Muscle of leg (tissue), 11 donors: ENCODE results near the gene ZMYM4. TPM values are rescaled to one million over a fixed set of nuclear protein-coding genes. Genes with fewer than 3 reads are reported as not detected.
"Not testable (repeated sequence)": the region's sequence is repeated elsewhere in the genome, so short reads cannot be mapped to it uniquely, and the experiment has no call there.

Experiments
- DNase-seq: peaks from one replicate; pipeline ENCODE4 v3.0.0; 2013
- H3K27ac ChIP-seq: one replicate; pipeline ENCODE4 v1.5.1; 2013; ENCODE audit warnings: mild to moderate bottlenecking, low read length, control low read depth
- H3K27me3 ChIP-seq: one replicate; pipeline ENCODE4 v1.6.1; 2013; ENCODE audit warnings: low read length; ENCODE audit not compliant: control insufficient read depth, insufficient read depth
- H3K36me3 ChIP-seq: one replicate; pipeline ENCODE4 v1.6.1; 2013; ENCODE audit warnings: low read length; ENCODE audit not compliant: control insufficient read depth, insufficient read depth
- H3K4me1 ChIP-seq: one replicate; pipeline ENCODE4 v1.6.1; 2013; ENCODE audit warnings: low read length; ENCODE audit not compliant: control insufficient read depth, insufficient read depth
- H3K4me3 ChIP-seq: one replicate; pipeline ENCODE4 v1.5.1; 2013; ENCODE audit warnings: low read length, control low read depth
- H3K9me3 ChIP-seq: replicated peaks from 2 replicates; pipeline ENCODE4 v1.6.1; 2013; ENCODE audit warnings: low read depth, low read length; ENCODE audit not compliant: control insufficient read depth
- WGBS: methylation state at CpG from one replicate; pipeline ENCODE4 v1.1.5; 2013; ENCODE audit warnings: missing lambda C conversion rate; ENCODE audit not compliant: insufficient coverage; 5-methylcytosine and 5-hydroxymethylcytosine counted together
- polyA plus RNA-seq, 8 donors: library from polyadenylated mRNA; unstranded; fragments of 120-200 nt; gene quantifications; one replicate each; pipeline versions ENCODE4 v1.2.1 to v1.2.3, GENCODE V29; 2013; ENCODE audit warnings: inconsistent platforms in 1 of 8, low replicate concordance in 1 of 8; ENCODE audit not compliant: insufficient read length in 8 of 8, insufficient read depth in 1 of 8
- total RNA-seq: library from RNA; stranded (reverse); fragments of 120-200 nt; gene quantifications from one replicate; pipeline ENCODE4 v1.2.4, GENCODE V29; 2013

The ZMYM4 gene
- total and polyA plus RNA-seq, 9 donors = 27.9 to 43.6 (median 37.7) TPM

GRCh38 chr1:35359995-35360394 lies 91.5 kb downstream of the ZMYM4 start:
- Histone ChIP-seq H3K36me3 (peaks cover 3% of the 10 kb centered on the region), H3K4me3 (no peak overlapping the region), H3K27me3 (no peaks in the 10 kb centered on the region), H3K9me3 (no peaks in the 10 kb centered on the region), H3K4me1 (no peaks in the 10 kb centered on the region), H3K27ac (no peak overlapping the region)
- no peak for DNase-seq

DNA sequence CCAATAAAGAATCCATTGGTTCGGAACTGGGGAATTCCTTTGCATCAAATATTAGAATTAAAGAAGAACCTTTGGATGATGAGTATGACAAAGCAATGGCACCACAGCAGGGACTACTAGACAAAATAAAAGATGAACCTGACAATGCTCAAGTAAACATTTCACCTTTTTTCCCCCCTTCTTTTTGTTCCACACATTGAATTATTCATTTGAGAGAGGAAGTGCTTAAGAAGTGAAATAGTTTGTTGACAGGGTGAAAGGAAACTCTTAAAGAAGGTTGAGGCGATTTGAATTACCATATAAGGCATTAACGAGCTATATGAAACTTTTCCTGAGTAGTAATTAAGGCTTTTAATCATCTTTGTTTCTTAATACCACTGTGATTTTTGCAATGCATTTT lies 93.1 kb downstream of the ZMYM4 start:
- WGBS = no CpG with 5 or more reads among the region's 3 CpGs
- Histone ChIP-seq H3K36me3 (peaks cover 3% of the 10 kb centered on the region), H3K4me3 (no peak overlapping the region), H3K4me1 (no peaks in the 10 kb centered on the region), H3K27me3 (no peaks in the 10 kb centered on the region), H3K27ac (no peak overlapping the region), H3K9me3 (no peaks in the 10 kb centered on the region)
- DNase-seq = no peak

DNA sequence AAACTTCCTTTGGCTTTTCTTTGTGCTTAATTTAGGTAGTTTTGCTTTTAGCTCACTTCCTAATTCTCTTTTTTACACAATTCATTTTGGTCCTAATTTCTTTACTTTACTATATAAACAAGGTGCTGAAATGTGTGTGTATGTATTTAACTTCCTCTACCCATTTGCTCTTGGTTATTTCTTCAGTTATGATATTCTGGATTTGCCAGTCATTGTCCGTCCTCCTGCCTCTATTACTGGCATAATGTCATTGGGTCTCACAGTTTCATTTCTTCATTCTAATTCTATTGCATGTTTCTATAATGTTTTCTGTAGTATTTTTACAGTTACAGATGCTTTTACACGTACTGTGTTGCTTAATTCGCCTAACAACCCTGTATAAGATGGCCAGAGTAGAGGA lies 96.2 kb downstream of the ZMYM4 start:
- Histone ChIP-seq H3K36me3 (peaks cover 6% of the 10 kb centered on the region), H3K9me3 (no peaks in the 10 kb centered on the region), H3K4me1 (no peaks in the 10 kb centered on the region), H3K27me3 (no peaks in the 10 kb centered on the region), H3K27ac (no peak overlapping the region), H3K4me3 (no peak overlapping the region)
- DNase-seq = peak; percentile 4
- no CpG with 5 or more reads among the region's 3 CpGs for WGBS

DNA sequence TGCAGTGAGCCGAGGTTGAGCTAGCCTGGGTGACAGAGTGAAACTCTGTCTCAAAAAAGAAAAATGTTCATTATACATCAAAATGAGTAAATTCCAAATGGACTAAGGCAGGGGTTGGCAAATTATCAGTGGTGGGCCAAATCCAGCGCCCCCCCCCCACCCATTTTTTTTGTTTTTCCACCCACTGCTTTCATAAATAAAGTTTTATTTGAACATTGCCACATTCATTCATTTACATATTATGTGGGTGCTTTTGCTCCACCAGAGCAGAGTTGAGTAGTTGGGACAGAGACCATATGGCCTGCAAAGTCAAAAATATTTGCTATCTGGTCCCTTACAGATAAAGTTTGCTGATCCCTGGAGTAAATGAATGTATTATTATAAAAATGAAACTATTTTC lies 99.4 kb downstream of the ZMYM4 start:
- no peak overlapping the region for H3K27ac ChIP-seq
- no peak for DNase-seq
- no CpG with 5 or more reads among the region's 2 CpGs for WGBS
- H3K36me3 ChIP-seq = peaks cover 6% of the 10 kb centered on the region
- H3K9me3 ChIP-seq = no peaks in the 10 kb centered on the region
- no peaks in the 10 kb centered on the region for H3K27me3 ChIP-seq
- peaks cover 2% of the 10 kb centered on the region for H3K4me1 ChIP-seq
- H3K4me3 ChIP-seq = no peak overlapping the region

GRCh38 chr1:35369922-35370671 lies 101.6 kb downstream of the ZMYM4 start:
- Histone ChIP-seq H3K4me1 (peaks cover 2% of the 10 kb centered on the region), H3K27me3 (no peaks in the 10 kb centered on the region), H3K9me3 (no peaks in the 10 kb centered on the region), H3K27ac (peak overlapping the region; percentile 84), H3K4me3 (no peak overlapping the region), H3K36me3 (peaks cover 3% of the 10 kb centered on the region)
- 0% methylated on average over 2 of the region's 4 CpGs for WGBS
- peak; percentile 97 for DNase-seq

DNA sequence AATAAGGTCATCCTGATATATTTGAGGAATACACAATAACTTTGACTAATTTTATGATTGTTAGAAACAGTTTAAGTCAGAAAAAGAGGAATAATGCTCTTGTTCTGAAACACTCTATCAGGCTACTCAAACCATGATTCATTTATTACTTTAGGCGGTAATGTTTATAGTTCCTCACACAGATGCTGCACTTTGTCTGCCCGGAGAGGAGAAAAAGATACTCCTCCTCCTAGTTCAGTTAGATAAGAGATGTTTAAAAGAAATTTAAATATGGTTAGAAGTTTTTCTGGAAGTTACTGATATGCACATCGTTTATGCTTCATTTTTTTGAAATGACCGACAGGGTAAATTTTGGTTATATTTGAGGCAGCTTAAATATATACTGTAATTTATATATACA lies 103.0 kb downstream of the ZMYM4 start:
- DNase-seq = no peak
- no peaks in the 10 kb centered on the region for H3K9me3 ChIP-seq
- H3K36me3 ChIP-seq = peaks cover 3% of the 10 kb centered on the region
- no peak overlapping the region for H3K4me3 ChIP-seq
- no peaks in the 10 kb centered on the region for H3K27me3 ChIP-seq
- no CpG with 5 or more reads among the region's 4 CpGs for WGBS
- H3K27ac ChIP-seq = no peak overlapping the region
- peaks cover 2% of the 10 kb centered on the region for H3K4me1 ChIP-seq

DNA sequence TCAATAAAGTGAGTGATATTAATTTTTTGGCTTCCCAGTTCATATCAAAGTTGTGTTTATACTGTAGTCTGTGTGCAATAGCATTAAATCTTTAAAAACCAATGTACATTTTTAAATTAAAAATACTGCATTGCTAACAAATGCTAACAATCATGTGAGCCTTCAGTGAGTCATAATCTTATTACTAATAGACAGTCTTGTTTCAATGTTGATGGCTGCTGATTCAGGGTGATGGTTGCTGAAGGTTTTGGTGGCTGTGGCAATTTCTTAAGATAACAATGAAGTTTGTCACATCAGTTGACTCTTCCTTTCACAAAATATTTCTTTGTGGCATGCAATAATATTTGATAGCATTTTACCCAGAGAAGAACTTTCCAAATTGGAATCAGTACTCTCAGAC lies 109.0 kb downstream of the ZMYM4 start:
- Histone ChIP-seq H3K9me3 (no peaks in the 10 kb centered on the region), H3K27ac (no peak overlapping the region), H3K27me3 (no peaks in the 10 kb centered on the region), H3K4me3 (no peak overlapping the region), H3K36me3 (no peaks in the 10 kb centered on the region), H3K4me1 (no peaks in the 10 kb centered on the region)
- no peak for DNase-seq

DNA sequence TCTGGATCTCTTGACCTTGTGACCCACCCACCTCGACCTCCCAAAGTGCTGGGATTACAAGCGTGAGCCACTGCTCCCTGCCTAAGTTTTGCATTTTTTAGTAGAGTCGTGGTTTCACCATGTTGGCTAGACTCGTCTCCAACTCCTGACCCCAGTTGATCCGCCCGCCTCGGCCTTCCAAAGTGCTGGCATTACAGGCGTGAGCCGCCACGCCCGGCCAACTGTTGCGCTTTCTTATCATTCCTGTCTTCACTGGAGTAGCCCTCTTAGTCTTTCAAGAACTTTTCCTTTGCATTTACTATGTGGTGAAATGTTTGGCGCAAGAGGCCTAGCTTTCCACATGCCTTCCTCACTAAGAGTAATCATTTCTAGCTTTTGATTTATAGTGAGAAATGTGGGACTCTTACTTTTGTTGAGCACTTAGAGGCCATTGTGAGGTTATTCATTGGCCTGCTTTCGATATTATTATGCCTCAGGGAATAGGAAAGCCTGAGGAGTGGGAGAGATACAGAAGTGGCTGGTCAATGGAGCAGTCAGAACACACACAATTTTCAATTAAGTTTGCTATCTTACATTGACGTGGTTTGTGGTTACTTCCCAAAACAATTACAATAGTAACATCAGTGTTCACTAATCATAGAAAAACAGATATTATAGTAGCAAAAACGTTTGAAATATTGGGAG lies 111.0 kb downstream of the ZMYM4 start:
- no peaks in the 10 kb centered on the region for H3K36me3 ChIP-seq
- H3K27ac ChIP-seq = no peak overlapping the region
- H3K4me1 ChIP-seq = no peaks in the 10 kb centered on the region
- H3K27me3 ChIP-seq = no peaks in the 10 kb centered on the region
- 98% methylated on average over 6 of the region's 16 CpGs for WGBS
- peak; percentile 5 for DNase-seq
- H3K4me3 ChIP-seq = no peak overlapping the region
- no peaks in the 10 kb centered on the region for H3K9me3 ChIP-seq

GRCh38 chr1:35380111-35380510 lies 111.6 kb downstream of the ZMYM4 start:
- not testable (repeated sequence) for H3K9me3 ChIP-seq, DNase-seq, H3K36me3 ChIP-seq, H3K4me3 ChIP-seq, H3K27ac ChIP-seq, H3K27me3 ChIP-seq, H3K4me1 ChIP-seq
- 95% methylated on average over 6 of the region's 6 CpGs for WGBS

- Histone ChIP-seq H3K9me3 (no peaks in the 10 kb centered on the region), H3K27me3 (no peaks in the 10 kb centered on the region), H3K4me3 (no peak overlapping the region), H3K27ac (no peak overlapping the region), H3K36me3 (peaks cover 12% of the 10 kb centered on the region), H3K4me1 (no peaks in the 10 kb centered on the region)
- WGBS = no CpG with 5 or more reads among the region's 4 CpGs
- DNase-seq = no peak
These were observed 113.6 kb downstream of the ZMYM4 start for GRCh38 chr1:35382107-35382506.
